Adipose tissue (tissue), 3 donors: ENCODE data around the gene ANKAR. TPM values are rescaled to one million over a fixed set of nuclear protein-coding genes. Genes with fewer than 3 reads are reported as not detected.
"Not testable (repeated sequence)": the region's sequence is repeated elsewhere in the genome, so short reads cannot be mapped to it uniquely, and the experiment has no call there.

Experiments
- H3K27ac ChIP-seq: one replicate; pipeline ENCODE4 v1.5.1; 2013; ENCODE audit warnings: low read depth, low read length
- WGBS, 3 donors: extraction: QIAGEN DNeasy Blood & Tissue Kit; methylation state at CpG; one replicate each; pipeline ENCODE4 v1.1.7; 2013; 5-methylcytosine and 5-hydroxymethylcytosine counted together
- polyA plus RNA-seq, 3 donors: library from polyadenylated mRNA; stranded (reverse); fragments of 200-250 nt; gene quantifications; one replicate each; pipeline ENCODE4 v1.2.3, GENCODE V29; 2013
- donor health status: healthy with polysubstance abuse.
- donor health status: Bipolar disorder and iron deficiency.
- donor health status: healthy.

The ANKAR gene
- polyA plus RNA-seq, 3 donors = 1.4 to 7.9 (median 4.0) TPM

DNA sequence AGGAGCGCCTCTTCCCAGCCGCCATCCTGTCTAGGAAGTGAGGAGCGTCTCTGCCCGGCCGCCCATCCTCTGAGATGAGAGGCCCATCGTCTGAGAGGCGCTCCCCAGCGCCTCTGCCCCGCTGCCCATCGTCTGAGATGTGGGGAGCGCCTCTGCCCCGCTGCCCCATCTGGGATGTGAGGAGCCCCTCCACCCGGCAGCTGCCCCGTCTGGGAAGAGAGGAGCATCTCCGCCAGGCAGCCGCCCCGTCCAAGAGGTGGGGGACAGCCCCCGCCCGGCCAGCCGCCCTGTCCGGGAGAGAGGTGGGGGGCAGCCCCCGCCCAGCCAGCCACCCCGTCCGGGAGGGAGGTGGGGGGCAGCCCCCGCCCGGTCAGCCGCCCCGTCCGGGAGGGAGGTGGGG lies 21.0 kb upstream of the ANKAR start:
- whole genome bisulfite sequencing, 3 donors = 95 to 97% (median 97%) methylated on average over 15 to 29 of the region's 29 CpGs
- not testable (repeated sequence) for H3K27ac ChIP-seq

DNA sequence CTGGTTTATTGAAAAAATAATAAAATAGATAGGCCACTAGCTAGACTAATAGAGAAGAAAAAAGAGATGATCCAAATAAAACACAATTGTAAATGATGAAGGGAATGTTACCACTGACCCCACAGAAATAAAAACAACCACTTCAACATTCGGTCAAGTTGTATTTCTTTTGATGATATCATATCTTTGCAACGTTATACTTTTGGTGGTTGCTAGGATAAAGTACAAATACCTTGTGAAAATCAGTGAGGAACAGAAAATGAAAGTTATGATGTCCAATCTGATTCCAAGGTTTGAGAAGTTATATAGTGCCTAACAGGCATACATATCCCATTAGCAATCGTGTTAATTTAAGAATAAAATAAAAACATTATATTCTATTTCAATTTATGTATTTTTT lies 19.8 kb upstream of the ANKAR start:
- WGBS, 3 donors = 57 to 62% (median 58%) methylated on average over 3 of the region's 3 CpGs
- H3K27ac ChIP-seq = no peak overlapping the region

DNA sequence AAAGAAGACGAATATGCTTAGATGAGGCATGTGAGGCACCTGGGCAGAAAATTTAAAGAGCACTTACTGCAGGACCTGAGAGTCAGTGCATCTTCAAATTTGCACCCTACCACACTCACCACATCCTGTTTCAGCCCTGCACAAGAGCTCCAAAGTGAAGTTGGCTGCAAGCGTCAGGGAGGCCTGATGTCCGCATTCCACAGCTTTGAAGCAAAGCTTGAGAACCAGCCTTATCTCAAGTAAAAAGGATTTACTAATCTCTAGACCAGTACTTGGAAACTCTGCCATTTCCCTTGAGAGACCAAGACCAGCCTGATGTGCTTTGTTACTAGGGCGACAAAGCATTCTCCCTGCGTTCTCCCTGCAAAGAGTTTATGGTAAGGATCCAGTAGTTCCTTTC lies 16.6 kb upstream of the ANKAR start:
- no peak overlapping the region for H3K27ac ChIP-seq
- 41 to 69% (median 43%) methylated on average over 5 of the region's 5 CpGs for WGBS, 3 donors

DNA sequence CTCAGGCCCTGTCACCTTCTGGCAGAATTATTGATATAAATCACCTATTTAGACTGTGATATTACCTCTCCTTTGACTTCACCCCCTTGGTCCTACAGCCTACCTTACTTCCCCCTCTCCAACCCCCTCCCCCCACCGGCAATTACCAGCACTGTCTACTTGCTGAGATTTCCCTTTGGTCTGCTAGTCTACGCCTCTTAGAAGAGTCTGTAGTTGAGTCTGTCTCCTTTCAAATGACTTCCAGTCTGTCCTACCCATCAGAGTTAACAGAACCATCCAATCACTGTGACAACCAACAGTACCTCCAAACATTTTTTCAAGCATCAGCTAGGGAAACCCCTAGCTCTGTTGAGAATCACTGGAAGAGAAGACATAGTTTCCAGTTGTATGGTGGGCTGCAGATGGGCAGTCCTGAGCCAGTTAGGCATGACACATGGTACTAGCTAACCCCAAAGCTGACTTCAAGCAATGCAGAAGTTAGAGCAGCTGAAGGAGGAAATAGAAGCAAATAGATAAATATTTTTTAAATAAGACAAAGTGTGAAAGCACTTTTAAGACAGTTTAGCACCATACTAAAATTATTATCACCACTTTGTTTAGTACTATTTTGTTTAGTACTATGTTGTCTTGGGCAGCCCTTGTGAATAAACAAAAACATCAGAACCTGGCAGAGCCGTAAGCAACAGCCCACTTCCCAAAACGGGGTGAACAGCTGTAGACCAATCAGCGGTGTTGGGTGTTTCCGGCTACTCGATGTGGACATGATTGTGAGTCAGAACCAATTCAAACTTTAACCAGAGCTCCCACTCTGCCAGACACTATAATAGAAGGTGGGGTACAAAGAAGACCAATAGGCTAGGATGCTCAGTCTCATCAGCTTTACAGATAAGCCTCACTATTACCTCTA lies 15.9 kb upstream of the ANKAR start:
- 56 to 72% (median 60%) methylated on average over 7 of the region's 7 CpGs for WGBS, 3 donors

DNA sequence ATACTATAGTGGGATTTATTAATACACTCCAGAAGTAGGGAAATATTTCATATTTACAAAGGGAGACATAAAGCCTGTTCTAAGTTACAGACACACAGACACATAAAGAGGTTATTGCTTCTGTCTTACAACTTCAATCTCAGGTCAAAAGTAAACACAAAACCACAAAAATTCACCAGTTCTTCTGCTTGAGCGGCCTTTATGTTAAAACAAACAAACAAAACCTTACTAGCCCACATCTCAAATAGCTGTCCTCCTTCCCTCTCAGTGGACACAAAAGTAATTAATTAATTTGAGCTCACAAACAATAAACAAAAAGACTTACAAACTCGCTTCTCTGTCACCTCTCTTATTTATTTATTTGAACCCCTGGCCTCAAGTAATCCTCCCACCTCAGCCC lies 14.7 kb upstream of the ANKAR start:
- H3K27ac ChIP-seq = no peak overlapping the region
- 46 to 86% (median 82%) methylated on average over 2 of the region's 2 CpGs for WGBS, 3 donors

More for the DNA sequence above, 15.9 kb upstream of the ANKAR start:
- H3K27ac ChIP-seq = no peak overlapping the region

DNA sequence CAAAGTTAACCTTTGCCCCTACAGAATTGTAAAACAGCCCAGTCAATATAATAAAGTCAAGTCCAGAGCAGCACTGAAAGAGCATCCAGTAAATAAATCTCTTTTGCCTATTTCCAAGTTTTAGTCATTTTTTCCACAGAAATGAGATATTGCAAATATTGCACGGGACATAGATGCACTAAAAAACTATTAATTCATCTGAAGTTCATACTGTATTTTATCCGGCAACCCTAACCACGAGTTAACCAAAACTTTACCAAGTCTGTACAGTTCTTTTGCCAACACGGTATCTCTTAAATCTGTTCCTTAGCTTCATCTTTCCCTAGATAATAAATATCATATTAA lies 13.7 kb upstream of the ANKAR start:
- H3K27ac ChIP-seq = no peak overlapping the region

DNA sequence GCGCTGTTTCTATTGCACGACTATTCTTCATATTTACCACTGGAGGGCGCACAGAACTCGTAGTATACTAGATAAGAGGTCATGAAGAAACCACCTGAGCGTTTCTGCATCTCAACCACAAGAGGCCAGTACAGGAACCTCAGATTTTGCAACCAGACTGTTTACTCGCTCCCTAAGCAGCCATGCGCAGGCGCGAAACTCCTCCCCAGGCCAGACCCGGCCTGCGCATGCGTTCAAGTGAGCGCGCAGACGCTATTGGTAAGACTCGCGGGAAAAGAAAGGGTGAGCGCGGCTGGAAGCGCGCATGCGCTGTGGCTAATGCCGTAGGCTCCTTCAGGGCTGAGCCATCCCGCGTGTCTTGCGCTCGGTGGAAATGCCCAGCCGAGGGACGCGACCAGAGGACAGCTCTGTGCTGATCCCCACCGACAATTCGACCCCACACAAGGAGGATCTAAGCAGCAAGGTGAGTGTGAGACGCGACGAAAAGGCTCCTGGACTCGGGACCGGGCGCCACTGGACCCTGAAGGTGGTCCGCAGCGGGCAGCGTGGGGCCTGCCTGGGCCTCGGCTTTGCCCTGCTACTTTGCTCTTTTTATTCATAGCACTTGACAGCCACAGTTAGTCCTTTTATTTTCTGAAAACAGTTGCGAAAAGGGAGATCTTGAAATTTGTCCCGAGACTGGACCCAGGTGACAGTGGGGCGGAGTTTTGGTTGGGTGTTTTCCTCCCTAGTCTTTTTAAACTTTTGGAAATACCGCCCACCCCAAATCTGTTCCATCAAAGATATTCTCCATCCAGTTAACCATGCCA lies 13.1 kb upstream of the ANKAR start, which contains the start of gene ASNSD1:
ASNSD1 (plus strand) TSS at position 312 of the 809 bp plus-strand sequence. CDS start 4,674 bp downstream, outside the sequence.
- H3K27ac ChIP-seq = no peak within 1 kb of the TSS
- 0% methylated on average over 46 of the region's 46 CpGs for WGBS, 3 donors

More for the DNA sequence above, 13.7 kb upstream of the ANKAR start:
- 10 to 11% (median 10%) methylated on average over 4 of the region's 4 CpGs for WGBS, 3 donors

DNA sequence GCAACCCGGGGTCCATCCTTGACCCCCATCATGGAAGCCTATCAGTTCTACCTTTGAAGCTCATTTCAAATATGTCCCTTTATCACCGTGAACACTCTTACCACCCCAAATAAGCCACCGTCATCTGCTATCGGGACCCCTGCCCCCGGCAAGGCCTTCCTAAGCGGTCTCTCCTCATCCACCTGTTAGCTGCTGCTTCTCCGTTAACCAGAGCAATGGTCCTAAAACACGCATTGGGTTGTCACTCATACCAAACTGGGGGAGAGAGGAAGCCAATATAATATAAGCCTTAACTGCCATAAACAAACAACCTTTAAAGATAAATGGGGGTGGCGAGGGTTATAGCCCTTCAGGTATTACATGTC lies 12.5 kb upstream of the ANKAR start:
- 5 to 8% (median 6%) methylated on average over 9 of the region's 9 CpGs for WGBS, 3 donors
- no peak overlapping the region for H3K27ac ChIP-seq

DNA sequence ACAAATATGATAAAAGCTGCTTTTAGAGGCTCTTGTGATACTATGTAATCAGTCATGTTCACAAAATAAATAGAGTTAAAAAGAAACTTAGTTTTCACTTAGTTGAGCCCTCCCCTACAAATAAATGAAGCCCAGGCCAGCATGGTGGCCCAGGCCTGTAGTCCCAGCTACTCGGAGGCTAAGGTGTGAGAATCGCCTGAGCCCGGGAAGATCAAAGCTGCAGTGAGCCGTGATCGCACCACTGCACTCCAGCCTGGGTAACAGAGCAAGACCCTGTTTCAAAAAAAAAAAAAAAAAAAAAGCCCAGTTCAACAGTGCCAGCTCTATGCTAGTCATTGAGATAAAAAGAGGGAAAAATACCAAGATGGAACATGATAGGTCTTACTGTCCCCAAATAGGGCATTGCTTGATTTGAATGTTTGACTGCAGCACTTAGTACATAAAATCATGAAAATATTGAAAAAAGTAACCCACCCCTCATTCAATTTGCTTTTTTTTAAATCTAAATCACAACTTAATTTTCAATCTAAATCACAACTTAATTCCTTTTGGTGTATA lies 11.7 kb upstream of the ANKAR start:
- 49 to 86% (median 81%) methylated on average over 5 of the region's 5 CpGs for WGBS, 3 donors
- no peak overlapping the region for H3K27ac ChIP-seq

DNA sequence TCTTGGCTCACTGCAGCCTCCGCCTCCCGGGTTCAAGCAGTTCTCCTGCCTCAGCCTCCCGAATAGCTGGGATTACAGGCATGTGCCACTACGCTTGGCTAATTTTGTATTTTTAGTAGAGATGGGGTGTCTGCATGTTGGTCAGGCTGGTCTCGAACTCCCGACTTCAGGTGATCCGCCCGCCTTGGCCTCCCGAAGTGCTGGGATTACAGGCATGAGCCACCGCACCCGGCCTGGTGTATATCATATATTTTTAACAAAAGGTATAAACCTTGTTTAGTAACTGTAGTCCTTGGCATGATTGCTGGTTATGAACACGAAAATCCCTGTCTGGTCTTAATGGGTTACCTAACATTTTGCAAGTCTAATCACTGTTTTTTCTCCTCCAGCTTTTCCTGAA lies 11.2 kb upstream of the ANKAR start:
- WGBS, 3 donors = 96 to 97% (median 96%) methylated on average over 12 of the region's 12 CpGs
- H3K27ac ChIP-seq = not testable (repeated sequence)

DNA sequence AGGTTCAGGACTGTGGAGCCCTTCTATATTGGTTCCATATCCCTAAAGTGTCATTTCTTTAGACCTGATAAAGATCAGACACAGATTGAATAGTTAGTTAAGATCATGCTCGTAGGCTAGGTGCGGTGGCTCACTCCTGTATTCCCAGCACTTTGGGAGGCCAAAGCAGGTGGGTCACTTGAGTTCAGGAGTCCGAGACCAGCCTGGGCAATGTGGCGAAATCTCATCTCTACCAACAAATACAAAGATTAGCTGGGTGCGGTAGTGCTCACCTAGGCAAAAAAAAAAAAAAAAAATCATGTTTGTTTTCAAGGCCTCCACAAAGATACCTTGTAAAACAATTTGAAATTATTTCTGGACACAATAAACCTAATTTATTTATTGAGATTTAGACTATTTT lies 4.6 kb upstream of the ANKAR start:
- H3K27ac ChIP-seq = no peak overlapping the region
- WGBS, 3 donors = 91 to 99% (median 96%) methylated on average over 5 of the region's 5 CpGs

DNA sequence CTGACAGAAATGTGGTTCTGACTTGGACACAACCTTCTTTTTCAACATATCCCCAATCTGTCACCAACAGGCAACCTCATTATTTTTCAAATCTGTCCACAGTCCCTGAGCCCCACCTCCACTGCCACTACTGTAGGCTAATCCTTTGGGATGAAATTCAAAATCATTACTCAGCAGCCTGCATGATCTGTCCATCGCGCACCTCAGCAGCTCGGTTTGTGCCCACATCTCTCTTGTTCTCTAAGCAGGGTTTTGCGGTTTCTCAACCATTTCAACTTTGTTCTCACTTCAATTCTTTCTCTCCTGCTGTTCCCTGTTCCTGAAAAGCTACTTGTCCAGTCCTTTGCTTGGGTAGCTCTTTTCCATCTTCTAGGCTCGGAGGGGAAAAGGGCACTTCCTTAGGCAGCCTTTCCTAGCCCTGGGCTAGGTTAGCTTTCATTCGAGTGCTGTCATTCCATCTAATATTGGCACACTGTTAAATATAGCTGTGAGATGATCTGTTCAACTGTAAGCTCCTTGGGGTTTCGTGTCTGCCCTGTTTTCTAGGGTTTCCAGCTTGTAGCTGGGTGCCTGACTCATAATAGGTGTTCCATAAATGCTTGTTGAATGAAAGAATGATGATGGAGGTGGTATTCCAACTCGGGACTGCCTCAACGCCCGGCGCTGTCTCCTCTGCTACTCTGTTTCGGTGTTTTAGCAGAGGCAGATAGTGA lies 653 bp upstream of the ANKAR start:
- 35 to 37% (median 35%) methylated on average over 12 of the region's 12 CpGs for WGBS, 3 donors
- H3K27ac ChIP-seq = no peak overlapping the region

DNA sequence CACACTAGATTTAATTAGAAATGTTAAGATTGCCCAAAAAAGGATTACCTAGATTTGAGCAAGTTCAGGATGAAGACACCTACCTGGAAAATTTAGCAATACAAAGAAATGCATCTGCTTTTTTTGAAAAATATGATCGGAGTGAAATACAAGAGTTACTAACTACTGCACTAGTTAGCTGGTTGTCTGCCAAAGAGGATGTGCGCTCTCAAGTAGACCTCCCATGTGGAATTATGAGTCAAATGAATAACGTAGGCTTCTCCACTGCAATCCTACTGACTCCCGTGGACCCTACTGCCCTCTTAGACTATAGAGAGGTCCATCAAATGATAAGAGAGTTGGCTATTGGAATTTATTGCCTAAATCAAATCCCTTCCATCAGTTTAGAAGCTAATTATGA lies 2.0 kb downstream of the ANKAR start:
- no peak overlapping the region for H3K27ac ChIP-seq
- WGBS, 3 donors = 58 to 88% (median 59%) methylated on average over 4 of the region's 4 CpGs

DNA sequence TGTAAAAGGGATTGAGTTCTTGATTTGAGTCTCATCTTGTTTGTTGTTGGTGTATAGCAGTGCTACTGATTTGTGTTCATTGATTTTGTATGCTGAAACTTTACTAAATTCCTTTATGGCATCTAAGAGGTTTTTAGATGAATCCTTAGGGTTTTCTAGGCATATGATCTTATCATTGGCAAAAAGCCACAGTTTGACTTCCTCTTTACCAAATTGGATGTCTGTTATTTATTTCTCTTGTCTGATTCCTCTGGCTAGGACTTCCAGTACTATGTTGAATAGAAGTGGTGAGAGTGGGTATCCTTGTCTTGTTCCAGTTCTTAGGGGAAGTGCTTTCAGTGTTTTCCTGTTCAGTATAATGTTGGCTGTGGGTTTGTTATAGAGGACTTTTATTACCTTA lies 4.8 kb downstream of the ANKAR start:
- H3K27ac ChIP-seq = no peak overlapping the region

DNA sequence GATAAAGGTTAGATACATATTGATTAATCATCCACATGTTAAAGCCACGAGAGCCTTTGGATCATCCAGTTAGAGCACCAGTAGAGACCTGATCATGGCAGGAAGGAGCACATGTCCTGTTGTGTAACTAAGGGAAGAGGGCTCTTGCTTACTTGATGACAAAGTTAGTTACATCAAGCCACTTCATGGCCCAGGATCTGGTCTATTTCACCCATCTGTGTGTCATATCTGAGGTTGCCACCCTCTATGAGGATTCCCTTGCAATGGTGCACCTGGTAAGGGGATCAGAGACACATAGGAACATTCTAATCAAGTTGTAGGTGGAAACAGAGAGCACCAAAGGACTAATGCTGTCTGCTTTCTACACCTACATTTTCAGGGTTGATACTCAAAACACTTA lies 6.7 kb downstream of the ANKAR start:
- 62 to 78% (median 69%) methylated on average over 1 of the region's 1 CpG for WGBS, 3 donors
- H3K27ac ChIP-seq = no peak overlapping the region

DNA sequence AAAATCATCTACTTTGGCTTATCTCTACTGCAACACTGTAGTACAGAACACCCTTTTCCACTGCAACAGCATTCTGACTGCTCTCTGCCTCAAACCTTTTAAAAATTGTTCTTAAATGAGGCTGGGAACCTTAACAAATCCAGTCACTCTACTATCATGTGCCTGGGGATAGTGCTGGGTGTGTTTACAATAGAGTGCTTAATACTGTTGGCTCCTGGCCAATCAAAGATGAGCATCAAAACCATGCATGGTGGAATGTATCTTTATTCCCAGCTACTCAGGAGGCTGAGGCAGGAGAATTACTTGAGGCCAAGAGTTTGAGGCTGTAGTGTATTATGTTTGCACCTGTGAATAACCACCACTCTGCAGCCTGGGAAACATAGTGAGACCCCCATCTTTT lies 7.4 kb downstream of the ANKAR start:
- no peak overlapping the region for H3K27ac ChIP-seq

DNA sequence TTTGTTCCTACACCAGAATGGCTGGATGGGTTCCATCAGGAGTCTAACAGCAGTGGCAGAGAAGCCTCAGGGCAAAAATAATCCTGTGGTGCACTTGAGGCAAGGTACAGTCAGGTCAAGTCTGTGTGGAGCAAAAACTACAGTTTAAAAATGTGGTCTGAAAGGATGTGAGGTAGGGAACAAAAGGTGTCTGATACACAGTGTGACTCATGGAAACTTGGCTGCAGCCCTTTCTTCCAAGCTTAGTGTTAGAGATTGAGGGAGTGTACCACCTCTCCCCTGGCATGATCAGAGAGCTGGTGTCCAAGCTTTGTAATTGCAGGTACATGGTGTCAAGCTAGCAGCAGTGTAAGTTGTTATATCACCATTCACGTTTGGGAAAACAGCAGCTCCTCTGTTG lies 8.9 kb downstream of the ANKAR start:
- 59 to 82% (median 80%) methylated on average over 1 of the region's 1 CpG for WGBS, 3 donors
- H3K27ac ChIP-seq = no peak overlapping the region

DNA sequence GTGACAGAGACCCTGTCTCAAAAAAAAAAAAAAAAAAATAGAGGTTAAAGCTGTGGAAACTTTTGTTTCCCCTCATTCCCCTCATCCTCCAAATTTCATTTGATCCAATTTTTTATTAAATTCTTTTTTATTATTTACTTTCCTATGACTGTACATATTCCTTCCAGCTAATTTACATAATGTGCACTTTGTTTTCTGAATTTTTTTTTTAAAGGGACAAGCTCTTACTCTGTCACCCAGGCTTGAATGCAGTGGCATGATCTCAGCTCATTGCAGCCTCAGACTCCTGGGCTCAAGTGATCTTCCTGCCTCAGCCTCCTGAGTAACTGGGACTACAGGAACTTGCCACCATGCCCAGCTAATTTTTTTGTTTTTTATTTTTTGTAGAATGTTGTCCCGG lies 10.3 kb downstream of the ANKAR start:
- H3K27ac ChIP-seq = no peak overlapping the region
- WGBS, 3 donors = 57 to 81% (median 63%) methylated on average over 1 of the region's 1 CpG
